ENCODE measurements around the gene MAGEA9B.
"Not testable (repeated sequence)": the region's sequence is repeated elsewhere in the genome, so short reads cannot be mapped to it uniquely, and the experiment has no call there.

GRCh38 chrX:149619662-149620061 lies 32.4 kb upstream of the MAGEA9B start:
- not testable (repeated sequence) for TF ChIP-seq CTCF (IDR thresholded peaks at IDR 0.05; ENCODE audit: low read depth, low read length, missing input control); SP1 (IDR thresholded peaks at IDR 0.05)
- TF ChIP-seq, protein P1, sequence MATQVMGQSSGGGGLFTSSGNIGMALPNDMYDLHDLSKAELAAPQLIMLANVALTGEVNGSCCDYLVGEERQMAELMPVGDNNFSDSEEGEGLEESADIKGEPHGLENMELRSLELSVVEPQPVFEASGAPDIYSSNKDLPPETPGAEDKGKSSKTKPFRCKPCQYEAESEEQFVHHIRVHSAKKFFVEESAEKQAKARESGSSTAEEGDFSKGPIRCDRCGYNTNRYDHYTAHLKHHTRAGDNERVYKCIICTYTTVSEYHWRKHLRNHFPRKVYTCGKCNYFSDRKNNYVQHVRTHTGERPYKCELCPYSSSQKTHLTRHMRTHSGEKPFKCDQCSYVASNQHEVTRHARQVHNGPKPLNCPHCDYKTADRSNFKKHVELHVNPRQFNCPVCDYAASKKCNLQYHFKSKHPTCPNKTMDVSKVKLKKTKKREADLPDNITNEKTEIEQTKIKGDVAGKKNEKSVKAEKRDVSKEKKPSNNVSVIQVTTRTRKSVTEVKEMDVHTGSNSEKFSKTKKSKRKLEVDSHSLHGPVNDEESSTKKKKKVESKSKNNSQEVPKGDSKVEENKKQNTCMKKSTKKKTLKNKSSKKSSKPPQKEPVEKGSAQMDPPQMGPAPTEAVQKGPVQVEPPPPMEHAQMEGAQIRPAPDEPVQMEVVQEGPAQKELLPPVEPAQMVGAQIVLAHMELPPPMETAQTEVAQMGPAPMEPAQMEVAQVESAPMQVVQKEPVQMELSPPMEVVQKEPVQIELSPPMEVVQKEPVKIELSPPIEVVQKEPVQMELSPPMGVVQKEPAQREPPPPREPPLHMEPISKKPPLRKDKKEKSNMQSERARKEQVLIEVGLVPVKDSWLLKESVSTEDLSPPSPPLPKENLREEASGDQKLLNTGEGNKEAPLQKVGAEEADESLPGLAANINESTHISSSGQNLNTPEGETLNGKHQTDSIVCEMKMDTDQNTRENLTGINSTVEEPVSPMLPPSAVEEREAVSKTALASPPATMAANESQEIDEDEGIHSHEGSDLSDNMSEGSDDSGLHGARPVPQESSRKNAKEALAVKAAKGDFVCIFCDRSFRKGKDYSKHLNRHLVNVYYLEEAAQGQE (IDR thresholded peaks at IDR 0.05): not testable (repeated sequence)

All from liver (tissue), 3 donors.